UCSD-AML1 (cell line): Measurements from ENCODE around the gene KRTAP5-10.
"Not testable (repeated sequence)": the region's sequence is repeated elsewhere in the genome, so short reads cannot be mapped to it uniquely, and the experiment has no call there.

Experiments used
- DNase-seq: peaks from one replicate; lab custom pipeline; 2025; ENCODE audit not compliant: unreplicated experiment; lab: John Stamatoyannopoulos, UW

Gene KRTAP5-10

GRCh38 chr11:71565263-71565662 lies at the start of gene KRTAP5-10:
KRTAP5-10 (plus strand) TSS chr11:71565563; CDS start chr11:71565588, 25 bp downstream.
- no peak for DNase-seq

DNA sequence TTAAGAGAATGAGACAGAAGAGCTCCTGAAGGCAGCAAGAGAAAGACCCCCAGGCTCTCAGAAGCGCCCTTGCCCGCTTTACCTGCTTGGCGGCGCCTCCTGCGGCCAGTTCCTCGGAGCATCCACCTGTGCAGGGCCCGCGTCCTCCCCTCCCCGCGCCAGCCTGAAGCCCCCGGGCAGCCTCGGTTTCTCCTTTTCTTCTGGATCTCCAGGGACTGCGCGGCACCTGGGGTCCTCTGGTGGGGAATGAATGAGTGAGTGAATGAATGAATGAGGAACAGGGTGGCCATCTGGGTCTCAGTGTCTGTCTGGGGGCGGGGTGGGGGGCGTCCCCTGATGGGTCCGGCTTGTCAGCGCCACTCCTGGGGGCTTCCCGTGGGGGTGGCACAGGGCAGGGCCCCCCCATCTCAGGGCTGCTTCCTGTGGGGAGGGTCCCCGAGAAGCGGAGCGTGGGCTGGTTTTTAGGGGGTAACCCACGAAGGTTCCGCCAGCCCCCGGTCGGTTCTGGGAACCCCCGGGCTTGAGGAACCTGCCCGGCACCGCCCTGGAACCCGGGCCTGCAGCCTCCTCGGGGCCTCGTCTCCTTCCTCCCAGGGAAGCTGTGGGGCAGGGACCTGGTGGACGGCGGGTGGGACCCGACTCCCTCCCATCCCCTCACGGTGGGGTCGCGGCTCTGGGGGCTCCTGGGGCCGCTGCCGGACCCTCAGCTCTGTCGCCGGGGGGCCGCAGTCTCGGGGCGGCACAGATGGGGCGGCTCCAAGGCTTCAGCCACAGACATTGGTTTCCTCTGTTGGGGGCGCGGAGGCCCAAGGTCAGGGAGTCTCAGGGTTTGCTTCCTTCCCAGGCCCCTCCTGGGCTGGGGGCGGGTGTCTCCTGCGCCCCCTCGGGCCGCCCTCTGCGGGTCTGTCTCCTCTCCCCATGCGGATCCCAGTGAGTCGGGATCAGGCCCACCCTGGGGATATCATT lies 46.6 kb upstream of the KRTAP5-10 start:
- no peak for DNase-seq

- DNase-seq, result no peak
Measured at GRCh38 chr11:71519546-71519945, 45.8 kb upstream of the KRTAP5-10 start.

DNA sequence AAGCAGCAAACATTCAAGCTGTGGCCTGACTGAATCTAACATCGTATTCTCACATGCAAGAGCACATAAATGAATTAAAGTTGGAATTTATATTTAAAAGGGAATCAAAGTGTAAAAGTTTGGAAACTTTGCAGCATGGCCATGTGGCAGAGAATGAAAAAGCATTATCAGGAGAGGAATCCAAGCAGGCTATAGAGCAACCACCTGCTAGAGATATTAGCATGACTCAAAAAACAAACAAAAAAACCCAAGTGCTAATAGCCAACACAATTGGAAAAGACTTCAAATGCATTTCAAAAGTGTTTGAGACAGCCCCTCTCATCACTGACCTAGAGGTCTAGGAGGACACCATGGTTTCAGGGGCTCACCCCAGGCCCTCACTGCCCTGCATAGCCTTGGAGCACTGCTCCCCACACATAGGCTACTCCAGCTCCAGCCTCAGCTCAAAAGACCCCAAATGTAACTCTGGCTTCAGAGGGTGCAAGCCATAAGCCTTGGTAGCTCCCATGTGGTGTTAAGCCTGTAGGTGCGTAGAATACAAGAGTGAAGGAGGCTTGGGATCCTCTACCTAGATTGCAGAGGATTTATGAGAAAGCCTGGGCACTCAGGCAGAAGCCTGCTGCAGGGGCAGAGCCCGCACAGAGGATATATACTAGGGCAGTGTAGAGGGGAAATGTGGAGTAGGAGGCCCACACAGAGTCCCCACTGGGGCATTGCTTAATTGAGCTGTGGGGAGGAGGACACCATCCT lies 40.0 kb upstream of the KRTAP5-10 start:
- no peak for DNase-seq

DNA sequence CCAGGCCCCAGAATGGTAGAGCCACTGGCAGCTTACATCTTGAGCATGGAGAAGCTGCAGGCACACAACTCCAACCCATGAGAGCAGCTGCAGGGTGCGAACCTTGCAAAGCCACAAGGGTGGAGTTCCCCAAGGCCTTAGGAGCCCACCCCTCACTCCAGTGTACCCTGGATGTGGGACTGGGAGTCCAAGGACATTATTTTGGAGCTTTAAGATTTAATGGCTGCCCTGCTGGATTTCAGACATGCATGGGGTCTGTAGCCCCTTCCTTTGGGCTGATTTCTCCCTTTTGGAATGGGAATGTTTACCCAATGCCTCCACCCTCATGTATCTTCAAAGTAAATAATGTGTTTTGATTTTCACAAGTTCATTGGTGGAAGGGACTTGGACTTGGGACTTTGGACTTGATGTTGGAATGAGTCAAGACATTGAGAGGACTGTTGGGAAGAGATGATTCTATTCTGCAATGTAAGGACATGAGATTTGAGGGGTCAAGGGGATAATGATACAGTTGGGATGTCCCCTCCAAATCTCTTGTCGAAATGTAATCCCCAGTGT lies 39.3 kb upstream of the KRTAP5-10 start:
- no peak for DNase-seq

GRCh38 chr11:71526796-71527575 lies 38.4 kb upstream of the KRTAP5-10 start, which contains the start of gene KRTAP5-7:
KRTAP5-7 (plus strand) TSS chr11:71527267; CDS start chr11:71527301, 34 bp downstream.
- DNase-seq, result not testable (repeated sequence)

- DNase-seq, result no peak
Measured at GRCh38 chr11:71527576-71528210, 37.7 kb upstream of the KRTAP5-10 start.

DNA sequence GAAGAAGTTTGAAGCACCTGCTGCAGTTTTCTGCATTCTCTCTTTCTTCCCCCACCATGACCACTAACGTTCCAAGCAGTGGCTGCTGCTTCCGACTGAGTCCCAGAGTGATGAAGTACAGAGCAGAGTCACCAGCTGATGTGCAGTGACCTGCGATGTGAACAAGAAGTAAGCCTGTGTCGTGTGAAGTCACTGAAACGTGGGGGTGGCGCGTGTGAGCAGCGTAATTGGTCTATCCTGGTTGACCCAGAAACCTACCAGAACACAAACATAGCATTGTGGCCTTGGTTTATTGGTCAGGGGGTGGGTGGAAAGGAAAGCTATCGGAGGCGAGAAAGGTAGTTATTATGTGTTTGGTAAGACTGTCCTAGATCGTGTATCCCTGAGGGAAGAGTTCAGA lies 34.8 kb upstream of the KRTAP5-10 start:
- no peak for DNase-seq

DNA sequence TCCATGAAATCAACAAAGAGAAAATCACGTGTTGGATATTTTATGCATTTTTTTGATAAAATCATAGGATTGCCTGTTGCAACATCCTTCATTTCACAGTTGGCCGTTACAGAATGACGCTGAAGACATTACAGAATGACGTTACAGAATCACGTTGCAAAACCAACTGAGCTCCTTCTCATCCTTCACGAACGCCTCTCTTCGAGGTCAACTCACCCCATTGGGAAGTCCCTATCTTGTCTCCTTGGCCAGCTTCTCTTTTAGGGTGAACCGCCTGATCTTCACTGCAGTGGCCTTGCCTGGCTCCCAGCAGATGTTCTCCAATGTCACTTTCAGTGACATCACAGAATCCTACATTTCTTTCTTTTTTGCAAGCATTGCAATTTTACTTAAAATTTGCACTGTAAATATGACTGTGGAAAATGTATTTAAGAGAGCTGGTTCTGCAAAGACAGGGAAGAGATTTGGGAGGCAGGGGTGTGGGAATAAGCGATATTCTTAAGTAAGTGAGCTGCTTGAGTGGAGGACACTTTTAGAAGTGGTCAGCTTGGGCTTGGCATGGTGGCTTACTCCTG lies 33.2 kb upstream of the KRTAP5-10 start:
- DNase-seq, result no peak

- DNase-seq, result not testable (repeated sequence)
Measured at GRCh38 chr11:71534711-71535608, 30.4 kb upstream of the KRTAP5-10 start.

- no peak for DNase-seq
Measured at GRCh38 chr11:71535825-71536224, 29.5 kb upstream of the KRTAP5-10 start.

DNA sequence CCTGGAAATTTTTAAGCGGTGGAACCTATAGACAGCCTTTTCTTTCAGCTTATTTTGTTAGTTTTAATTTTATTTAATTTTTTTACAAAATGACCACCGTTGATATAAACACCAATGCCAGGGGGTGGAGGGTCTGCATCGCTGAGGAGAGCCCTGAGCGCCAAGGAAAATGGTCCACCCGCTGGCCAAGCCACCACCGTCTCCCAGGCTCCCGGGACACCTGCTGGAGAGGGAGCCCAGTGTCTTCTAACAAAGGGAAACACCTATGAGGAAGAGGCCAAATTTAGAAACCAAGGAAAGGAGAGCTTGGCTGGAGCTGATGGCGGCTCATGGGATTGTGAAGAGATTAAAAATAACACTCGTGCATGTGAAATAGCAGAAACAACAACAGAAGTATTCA lies 27.8 kb upstream of the KRTAP5-10 start:
- DNase-seq, result no peak

- DNase-seq, result not testable (repeated sequence)
Measured at GRCh38 chr11:71537977-71538665, 27.2 kb upstream of the KRTAP5-10 start, which contains the start of gene KRTAP5-8. KRTAP5-8 (plus strand) TSS chr11:71538025; CDS start chr11:71538056, 31 bp downstream.

GRCh38 chr11:71538666-71538990 lies 26.7 kb upstream of the KRTAP5-10 start:
- DNase-seq, result no peak

DNA sequence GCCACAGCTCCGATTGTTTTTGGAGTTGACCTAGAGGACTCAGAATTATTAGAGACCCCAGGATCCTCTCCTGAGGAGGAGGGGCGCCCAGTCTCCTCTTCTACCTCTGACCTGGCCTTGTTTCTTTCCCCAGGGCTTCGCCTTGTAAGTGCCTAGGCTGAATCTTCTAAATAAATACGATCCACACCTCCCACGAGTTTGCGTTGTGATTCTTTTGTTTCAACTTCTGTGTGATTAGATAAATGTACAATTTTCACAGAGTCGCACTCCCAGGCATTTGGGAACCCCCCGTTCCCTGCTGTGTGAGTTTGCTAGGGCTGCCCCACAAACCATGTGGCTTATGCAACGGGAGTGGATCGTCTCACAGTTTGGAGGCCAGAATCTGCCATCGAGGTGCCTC lies 26.3 kb upstream of the KRTAP5-10 start:
- DNase-seq, result no peak

DNA sequence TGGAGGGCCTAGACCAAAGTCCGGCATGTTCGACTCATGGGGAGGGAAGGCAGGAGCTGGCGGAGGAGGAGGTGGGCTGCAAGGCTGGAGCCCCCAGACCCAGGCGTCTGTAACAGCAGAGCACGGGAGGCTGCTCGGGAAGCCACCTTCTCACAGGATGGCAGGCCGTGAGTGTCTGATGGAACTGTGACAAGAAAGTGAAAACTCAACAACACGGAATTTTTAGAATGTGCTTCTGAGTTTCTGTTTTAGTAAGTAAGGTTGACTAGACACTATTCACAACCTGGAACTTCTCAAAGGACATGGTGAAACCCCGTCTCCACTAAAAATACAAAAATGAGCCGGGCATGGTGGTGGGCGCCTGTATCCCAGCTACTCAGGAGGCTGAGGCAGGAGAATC lies 25.4 kb upstream of the KRTAP5-10 start:
- not testable (repeated sequence) for DNase-seq

DNA sequence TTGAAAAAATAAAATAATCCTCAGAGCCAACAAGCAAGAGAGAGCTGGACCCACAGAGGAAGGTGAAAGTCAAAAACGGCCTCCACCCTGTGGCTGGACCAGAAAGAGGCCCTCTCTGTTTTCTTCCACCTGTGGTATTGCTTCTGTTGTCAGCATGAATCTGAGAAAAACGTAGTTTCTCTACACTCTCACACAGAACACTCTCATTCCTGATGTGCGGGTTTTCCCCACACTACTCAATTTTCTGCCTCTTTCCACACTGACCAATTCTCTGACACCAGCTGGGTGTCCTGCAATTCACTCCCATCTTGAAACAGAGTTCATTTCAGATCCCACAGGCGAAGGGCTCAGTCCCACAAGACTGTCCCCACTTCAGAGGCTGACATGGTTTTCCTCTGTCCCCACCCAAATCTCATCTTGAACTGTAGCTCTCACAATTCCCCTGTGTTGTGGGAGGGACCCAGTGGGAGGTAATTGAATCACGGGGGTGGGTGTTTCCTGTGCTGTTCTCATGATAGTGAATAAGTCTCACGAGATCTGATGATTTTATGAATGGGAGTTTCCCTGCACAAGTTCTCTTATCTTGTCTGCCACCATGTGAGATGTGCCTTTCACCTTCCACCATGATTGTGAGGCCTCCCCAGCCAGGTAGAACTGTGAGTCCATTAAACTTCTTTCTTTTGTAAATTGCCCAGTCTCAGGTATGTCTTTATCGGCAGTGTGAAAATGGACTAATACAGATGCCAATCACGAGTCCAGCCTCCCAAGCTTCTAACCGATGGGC lies 24.6 kb upstream of the KRTAP5-10 start:
- DNase-seq, result not testable (repeated sequence)
